22Rv1 (cell line): ENCODE results near the gene TGFB2.

Experiments
- CTCF ChIP-seq: fragments of 450-650 bp; IDR thresholded peaks from 2 replicates; pipeline ENCODE4 v1.5.1; 2017; ENCODE audit warnings: mild to moderate bottlenecking
- ZFX ChIP-seq: fragments of 450-650 bp; IDR thresholded peaks from 2 replicates; pipeline ENCODE4 v1.6.1; 2017; ENCODE audit warnings: antibody characterized with exemption, borderline replicate concordance

DNA sequence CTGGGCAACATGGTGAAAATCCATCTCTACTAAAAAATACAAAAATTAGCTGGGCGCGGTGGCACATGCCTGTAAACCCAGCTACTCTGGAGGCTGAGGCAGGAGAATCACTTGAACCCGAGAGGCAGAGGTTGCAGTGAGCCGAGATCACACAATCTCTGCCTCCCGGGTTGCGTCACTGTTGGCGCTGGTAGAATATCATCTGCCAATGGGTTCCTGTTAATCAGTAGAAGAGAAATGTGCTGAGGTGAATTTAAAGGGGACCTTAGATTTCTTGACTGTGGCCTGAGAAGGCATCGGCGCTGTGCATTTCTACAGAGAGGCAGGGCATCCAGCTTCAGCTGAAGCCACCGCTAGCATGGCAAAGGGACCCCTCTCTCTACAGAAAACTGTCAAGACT lies 68.0 kb downstream of the TGFB2 start:
- TF ChIP-seq CTCF = no peak
- TF ChIP-seq ZFX = no peak
